A549 (cell line): ENCODE results near the gene GAB1.

Experiments
- CBX8 ChIP-seq: fragments of 200-600 bp; sonication (generic); IDR thresholded peaks from 2 replicates; pipeline ENCODE4 v1.6.1; 2016
- CEBPB ChIP-seq, 2 experiments: fragments of >200 bp in 1 of 2; sonication (Bioruptor Twin) in 1 of 2; formaldehyde crosslinking in 1 of 2; IDR thresholded peaks; 2 replicates each; pipeline ENCODE4 v1.6.1; 2012 to 2016
- CTCF ChIP-seq: fragments of >200 bp; sonication (Bioruptor Twin); formaldehyde crosslinking; IDR thresholded peaks from 3 replicates; pipeline ENCODE4 v1.5.1; 2016
- NFE2L2 ChIP-seq: fragments of 150-350 bp; conservative IDR thresholded peaks from 2 replicates; pipeline ENCODE4 v1.6.1; 2014; ENCODE audit warnings: low read length
- RAD21 ChIP-seq, 2 experiments: fragments of >200 bp in 1 of 2; sonication (Bioruptor Twin) in 1 of 2; formaldehyde crosslinking in 1 of 2; IDR thresholded peaks in 1 of 2; conservative IDR thresholded peaks in 1 of 2; 2 replicates in 1 of 2; 3 replicates in 1 of 2; pipeline ENCODE4 v1.6.1; 2012 to 2018; ENCODE audit warnings: inconsistent platforms in 1 of 2
- RFX5 ChIP-seq: fragments of 450-650 bp; IDR thresholded peaks from 2 replicates; pipeline ENCODE4 v1.7.1; 2014; ENCODE audit warnings: antibody characterized with exemption, mild to moderate bottlenecking, moderate library complexity
- TF ChIP-seq, protein P1 (sequence below): IDR thresholded peaks from 2 replicates; pipeline ENCODE4 v1.6.1; 2012
- TF ChIP-seq, protein P2 (sequence below): fragments of 250-450 bp; sonication (Bioruptor Pico); IDR thresholded peaks from 2 replicates; pipeline ENCODE4 v1.5.0; 2021; ENCODE audit warnings: mild to moderate bottlenecking, moderate library complexity, borderline replicate concordance

DNA sequence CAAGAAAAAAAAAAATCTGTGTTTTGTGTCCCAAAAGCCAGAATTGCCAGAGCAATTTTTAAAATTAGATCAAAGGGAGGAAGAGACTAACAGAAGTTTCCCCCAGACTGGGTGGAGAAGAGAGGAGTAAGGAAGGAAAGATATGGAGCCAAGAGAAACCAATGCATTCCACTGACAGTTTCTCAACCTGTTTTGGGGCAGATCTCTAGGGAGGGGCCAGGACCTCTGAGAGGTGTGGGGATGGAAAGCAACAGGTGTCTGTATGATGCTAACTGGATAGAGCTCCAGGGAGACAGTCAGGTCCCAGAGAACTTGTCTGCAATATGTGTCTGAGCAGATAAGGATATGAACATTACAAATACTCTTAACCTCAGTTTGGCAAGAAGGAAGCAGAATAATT, 22.7 kb upstream of the GAB1 start:
- TF ChIP-seq CTCF (no peak), CEBPB (IDR thresholded peaks at IDR 0.05) (no peak), RAD21 (conservative IDR thresholded peaks at IDR 0.05 in 1 of 2, IDR thresholded peaks at IDR 0.05 in 1 of 2) (no peak), RFX5 (no peak), NFE2L2 (no peak), CBX8 (no peak)
- TF ChIP-seq, protein P1, sequence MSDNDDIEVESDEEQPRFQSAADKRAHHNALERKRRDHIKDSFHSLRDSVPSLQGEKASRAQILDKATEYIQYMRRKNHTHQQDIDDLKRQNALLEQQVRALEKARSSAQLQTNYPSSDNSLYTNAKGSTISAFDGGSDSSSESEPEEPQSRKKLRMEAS, result no peak
- TF ChIP-seq, protein P2, sequence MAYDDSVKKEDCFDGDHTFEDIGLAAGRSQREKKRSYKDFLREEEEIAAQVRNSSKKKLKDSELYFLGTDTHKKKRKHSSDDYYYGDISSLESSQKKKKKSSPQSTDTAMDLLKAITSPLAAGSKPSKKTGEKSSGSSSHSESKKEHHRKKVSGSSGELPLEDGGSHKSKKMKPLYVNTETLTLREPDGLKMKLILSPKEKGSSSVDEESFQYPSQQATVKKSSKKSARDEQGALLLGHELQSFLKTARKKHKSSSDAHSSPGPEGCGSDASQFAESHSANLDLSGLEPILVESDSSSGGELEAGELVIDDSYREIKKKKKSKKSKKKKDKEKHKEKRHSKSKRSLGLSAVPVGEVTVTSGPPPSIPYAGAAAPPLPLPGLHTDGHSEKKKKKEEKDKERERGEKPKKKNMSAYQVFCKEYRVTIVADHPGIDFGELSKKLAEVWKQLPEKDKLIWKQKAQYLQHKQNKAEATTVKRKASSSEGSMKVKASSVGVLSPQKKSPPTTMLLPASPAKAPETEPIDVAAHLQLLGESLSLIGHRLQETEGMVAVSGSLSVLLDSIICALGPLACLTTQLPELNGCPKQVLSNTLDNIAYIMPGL (CRISPR knock-in tag), result no peak
